Lung microvascular endothelial cell (primary cell): ENCODE data around the gene CPNE1. TPM values are rescaled to one million over a fixed set of nuclear protein-coding genes. Genes with fewer than 3 reads are reported as not detected.
"Not testable (repeated sequence)": the region's sequence is repeated elsewhere in the genome, so short reads cannot be mapped to it uniquely, and the experiment has no call there.

Experiments
- DNase-seq, 2 donors: peaks; one replicate each; pipeline versions ENCODE4 v3.0.0 to v3.0.0-alpha.2; 2010; ENCODE audit warnings: low read depth in 2 of 2
- total RNA-seq: library from RNA; depleted of rRNA; stranded (reverse); fragments of >200 nt; gene quantifications from 2 replicates; pipeline ENCODE4 v1.2.1, GENCODE V29; 2014

Gene CPNE1
- total RNA-seq, 1 donor from 2014 or later = 118 TPM

DNA sequence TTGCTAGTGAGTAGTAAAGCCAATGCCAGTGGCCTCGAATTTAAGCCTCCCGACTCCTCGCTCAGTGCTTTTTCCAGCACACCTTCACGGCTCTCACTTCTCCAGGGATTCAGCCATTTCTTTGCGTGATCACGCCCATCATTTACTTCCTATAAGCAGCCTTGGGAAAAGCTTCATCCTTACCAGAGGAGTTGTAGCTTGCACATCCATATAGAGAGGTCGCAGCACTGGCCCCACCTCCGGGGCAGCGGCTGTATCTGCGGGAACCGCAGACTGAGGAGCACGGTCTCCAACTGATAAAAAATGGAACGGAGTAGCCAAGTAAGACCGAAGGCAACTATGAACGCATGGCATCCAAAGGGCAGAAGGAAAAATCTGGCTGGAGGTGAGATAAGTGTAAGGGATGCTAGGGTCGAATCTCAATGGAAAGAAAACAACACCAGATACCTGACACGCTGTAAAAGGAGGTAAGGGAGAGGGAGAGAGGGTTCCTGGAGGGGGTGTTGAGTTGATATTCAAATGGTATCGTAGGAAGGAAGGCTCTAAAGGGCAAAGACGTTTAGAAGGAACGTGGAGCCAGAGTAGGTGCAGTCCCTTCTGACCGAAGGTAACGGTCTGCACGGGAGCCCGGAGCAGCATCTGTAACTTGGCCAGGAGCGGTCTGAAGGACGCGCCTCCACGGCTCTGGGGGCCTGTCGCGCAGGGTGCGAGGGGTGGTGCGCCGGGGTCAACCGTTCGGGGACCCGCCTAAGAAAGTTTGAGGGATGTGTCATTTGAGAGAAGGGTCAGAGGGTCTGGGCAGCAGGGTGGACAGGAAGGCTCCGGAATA, 33.8 kb upstream of the CPNE1 start:
- DNase-seq = peak in 1 of 2 donors; percentile 21

DNA sequence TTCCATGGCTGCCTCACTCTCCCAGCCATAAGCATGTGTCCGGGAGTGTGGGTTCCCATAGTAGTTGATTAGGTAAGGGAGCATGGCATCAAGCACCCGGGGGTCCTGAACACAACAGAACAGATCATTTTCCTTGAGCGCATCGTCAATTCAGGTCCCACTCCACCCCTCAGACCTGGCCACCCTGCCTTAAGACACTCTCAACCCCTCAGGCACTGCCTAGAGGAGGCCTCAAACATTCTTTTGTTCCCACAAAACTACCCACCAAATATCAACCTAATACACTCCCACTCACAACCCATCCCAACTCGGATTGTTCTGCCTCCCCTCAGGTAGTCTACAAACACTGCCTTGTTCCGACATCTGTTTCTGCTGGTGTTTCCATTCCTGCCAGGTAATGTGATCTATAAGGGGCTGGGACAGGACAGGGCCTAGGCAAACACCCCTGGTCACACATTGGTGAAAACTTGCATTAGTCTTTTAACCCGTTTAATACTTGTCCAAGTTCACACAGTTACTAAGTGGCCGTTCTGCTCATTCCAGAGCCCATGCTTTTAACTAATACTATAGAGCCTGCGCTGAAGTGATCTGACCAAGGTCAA, 33.1 kb upstream of the CPNE1 start:
- no peak for DNase-seq

DNA sequence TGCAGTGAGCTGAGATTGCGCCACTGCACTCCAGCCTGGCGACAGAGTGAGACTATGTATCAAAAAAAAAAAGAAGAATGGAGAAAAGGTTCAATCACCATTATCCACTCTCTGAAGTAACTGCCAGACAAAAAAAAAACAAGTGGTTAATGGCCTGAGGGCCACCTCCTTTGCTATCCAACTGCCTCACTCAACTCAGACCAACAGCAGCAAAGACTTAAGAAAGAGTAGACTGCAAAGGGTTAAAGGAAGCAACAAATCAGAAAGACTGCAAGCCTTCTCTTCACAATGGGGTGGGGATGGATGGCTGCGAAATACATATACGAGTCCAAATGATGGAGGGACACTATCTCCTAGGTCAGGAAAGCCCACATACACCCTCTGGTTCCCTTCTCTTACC, 31.3 kb upstream of the CPNE1 start:
- DNase-seq = no peak

DNA sequence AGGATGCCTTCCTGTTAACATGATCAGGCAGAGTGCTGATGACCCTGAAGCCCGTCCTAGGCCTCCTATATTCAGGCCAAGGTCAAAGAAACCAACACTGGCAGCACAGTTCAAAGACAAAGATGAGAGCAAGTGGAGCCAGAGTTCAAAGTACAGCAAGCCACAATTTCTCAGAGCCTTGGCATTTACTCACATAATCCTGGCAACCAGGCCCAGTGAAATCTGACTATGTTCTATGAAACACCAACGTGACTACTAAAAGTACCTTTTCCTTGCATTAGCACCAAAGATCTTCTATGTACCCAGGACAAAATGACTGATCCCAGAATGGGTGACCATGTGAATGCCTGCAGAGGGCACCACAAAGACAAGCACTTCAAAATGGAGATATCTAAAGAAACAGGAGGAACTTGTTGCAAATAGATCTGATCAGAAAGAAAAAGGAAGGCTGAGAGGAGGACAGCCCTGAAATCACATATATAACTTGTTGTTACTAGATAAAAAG, 30.6 kb upstream of the CPNE1 start:
- no peak for DNase-seq

DNA sequence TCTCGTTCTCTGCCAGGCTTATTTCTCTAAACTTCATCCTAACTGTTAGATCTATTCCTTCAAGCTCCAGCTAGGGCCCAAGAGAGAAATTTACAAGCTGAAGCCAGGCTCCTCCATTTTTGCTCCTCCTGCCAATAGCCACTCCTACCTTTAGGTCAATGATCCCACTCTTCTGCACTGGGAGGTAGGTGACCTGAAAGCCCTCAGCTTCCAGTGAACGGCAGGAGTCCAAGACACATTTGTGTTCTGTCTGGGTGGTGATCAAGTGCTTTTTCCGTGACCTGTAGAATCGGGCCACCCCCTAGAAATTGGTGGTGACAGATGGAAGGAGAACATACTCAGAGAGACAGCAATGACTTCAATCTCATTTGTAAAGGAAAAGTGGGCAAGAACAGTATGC, 25.6 kb upstream of the CPNE1 start:
- DNase-seq = no peak

DNA sequence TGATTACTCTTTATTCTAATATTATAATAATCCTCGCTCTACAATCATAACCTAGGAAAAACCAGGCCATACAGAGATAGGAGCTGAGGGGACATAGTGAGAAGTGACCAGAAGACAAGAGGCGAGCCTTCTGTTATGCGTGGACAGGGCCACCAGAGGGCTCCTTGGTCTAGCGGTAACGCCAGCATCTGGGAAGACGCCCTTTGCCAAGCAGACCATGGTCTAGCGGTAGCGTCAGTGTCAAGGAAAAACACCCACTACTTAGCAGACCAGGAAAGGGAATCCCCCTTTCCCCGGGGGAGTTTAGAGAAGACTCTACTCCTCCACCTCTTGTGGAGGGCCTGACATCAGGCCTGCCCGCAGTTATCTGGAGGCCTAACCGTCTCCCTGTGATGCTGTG, 22.2 kb upstream of the CPNE1 start:
- not testable (repeated sequence) for DNase-seq

DNA sequence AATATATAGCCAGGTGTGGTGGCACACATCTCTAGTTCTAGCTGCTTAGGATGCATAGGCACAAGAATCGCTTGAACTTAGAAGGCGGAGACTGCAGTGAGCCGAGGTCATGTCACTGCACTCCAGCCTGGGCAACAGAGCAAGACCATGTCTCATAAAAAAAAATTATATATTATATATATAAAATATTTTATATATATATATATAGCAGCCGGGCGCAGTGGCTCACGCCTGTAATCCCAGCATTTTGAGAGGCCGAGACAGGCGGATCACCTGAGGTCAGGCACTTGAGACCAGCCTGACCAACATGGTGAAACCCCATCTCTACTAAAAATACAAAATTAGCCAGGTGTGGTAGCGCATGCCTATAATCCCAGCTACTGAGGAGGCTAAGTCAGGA, 20.7 kb upstream of the CPNE1 start:
- not testable (repeated sequence) for DNase-seq

DNA sequence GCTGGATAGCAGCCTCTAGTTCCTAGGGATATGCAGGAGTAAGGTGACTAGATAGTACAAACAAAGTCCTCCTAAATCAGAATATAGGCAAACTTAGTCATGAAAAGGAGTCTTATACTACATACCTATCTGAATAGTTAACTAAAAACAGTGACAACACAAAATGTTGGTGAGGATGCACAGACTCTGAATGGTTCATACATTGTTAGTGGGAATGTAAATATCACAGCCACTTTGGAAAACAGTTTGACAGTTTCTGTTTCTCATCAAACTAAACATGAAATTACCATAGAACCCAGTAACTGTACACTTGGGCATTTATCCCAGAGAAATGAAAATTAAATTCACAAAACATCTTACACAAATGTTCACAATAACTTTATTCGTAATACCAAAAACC, 17.3 kb upstream of the CPNE1 start:
- no peak for DNase-seq

DNA sequence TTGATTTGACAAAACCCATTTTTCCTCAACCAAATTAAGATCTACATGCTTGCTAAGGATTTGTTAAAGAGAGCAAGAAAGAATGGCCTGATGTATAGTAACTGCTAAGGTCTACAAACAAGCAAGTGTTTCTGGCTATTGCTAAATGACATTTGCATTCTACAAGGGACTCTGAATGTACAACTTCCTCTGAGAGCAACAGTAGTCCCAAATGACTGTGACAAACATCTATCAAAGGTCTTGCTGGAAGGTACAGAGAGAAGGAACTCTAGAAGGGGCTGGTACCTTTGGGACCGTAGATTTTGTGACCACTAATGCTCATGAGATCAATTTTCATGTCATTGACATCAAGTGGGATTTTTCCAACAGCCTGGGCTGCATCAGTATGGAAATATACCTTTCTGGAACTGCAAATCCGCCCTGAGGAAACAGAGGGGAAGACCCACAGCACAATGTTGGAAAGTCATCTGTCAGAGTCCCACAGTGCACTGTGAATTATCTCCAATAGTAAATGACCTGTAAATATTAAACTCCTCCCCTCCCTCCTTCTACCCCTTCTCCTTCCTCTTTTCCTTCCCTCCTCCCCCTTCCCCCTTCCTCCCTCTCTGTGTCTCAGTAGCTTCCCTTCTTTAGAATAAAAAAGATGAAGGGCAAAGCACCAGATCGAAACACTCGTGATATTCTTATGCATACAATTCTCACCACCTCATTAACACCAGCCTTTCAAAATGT, 15.9 kb upstream of the CPNE1 start:
- no peak for DNase-seq

DNA sequence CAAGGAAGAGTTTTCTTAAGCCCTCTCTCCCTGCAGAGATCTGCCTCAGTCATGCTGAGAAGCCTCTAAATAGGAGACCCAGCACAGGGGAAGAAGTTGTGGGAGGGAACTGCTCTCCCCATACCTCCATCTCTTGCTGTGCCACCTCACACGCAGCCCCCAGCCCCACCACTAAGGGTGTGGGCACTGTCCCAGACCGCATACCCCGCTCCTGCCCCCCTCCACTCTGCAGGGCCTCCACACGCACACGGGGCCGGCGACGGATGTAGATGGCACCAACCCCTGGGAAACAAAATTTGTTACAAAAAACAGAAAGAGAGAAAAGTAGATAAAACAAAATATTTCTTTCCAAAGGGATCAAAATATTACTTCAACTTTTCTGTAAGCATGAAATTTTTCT, 10.2 kb upstream of the CPNE1 start:
- DNase-seq = no peak

DNA sequence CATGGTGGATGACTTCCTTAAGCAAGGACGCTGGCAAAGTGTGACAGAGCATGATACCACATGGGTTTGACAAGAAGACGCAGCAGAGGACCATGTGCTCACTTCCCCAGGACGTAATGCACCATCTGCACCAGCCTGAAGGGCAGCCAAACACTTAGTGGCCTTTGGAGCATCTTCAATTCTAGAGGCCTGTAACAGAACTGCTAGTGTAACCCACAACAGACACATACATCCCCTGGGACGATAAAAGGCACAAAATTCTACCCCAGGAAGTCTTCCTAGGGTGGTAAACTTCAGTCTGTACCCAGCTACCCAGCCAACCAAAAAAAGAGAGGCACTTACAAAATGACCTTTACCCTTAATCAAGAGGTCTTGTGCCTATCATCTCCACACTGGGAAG, 9.2 kb upstream of the CPNE1 start:
- no peak for DNase-seq

DNA sequence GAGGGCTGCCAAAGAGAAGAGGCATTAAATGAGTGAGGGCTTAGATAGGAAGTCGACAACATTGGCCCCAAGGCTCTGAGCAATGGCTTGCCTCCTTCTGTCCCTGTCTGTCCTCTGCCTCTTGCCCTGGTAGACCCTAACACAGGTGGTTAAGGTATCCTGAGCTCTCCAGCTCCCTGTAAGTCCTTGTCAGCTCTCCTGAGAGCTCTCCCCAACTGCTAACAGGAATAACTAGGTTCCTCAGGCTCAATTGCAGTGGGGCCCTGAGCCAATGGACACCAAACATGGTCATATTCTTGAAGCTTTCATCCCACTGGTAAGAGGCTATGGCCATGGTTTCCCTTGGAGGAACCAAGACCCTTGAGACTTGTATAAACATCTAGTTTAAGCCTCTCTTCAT, 5.0 kb upstream of the CPNE1 start:
- DNase-seq = no peak

DNA sequence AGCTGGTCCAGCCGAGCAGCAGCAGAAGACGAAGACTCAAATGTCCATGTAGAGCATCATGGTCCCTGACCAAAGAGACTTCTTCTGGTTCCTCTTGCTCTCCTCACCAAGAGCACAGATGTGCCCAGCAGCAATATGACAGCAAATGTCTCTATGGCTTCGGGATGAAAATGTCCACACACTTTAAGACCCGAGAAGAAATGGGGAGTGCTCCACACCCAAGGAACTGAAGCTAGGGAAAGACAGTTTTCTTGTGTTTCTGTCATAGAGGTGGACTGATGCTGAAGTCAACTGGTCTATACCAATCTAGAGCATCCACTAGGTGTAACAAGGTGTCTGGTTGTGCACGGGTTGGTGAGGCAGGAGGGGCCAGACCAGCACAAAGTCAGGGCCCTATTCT, 4.5 kb upstream of the CPNE1 start:
- no peak for DNase-seq

DNA sequence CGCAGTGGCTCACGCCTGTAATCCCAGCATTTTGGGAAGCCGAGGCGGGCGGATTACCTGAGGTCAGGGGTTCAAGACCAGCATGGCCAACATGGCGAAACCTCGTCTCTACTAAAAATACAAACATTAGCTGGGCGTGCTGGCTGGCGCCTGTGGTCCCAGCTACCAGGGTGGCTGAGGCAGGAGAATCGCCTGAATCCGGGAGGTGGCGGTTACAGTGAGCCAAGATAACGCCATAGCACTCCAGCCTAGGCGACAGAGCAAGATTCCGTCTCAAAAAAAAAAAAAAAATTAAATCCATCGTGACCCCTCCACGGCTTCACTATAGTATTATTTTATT, 1.2 kb upstream of the CPNE1 start:
- no peak for DNase-seq

DNA sequence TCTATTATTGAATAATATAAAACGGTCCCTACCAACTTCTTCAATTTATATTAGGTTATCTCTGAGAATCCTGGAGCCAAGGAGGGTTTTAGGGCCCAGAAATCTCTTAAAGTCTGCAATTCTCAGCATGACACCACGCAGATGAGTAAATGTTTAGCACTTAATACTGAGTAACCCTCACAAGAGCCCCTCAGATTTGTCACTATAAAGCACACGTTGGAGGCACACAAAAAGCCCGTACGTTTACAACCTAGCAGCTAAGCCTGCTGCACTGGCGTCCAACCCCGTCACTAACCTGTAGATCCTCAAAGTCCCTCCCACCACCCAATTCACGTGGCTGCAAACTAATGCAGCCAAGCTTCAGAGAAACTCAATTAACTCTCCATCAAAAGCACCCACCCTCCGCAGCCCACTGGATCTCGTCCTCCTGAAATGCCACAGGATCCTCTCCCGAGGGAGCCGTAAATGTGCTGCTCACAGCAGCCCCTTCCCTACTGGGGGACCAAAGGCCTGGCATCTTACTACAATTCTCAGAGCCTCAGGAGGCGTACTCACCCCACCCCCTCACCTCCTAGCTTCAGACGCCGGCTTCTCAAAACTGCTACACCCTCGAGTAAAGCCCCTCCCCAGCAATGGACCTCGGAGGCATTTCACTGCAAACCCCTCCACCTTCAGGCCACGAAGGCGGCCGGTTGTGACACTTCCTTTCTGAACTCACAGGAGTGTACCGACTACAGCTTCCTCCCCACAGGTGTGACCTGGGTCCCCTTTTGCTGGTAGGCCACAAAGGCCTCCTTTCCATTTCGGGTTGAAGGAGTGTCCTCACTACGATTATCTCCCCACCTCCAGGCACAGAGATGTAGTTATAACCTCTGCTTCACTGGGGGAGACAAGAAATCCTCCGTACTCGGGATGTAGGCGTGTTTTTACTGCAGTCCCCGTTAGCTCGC, 909 bp downstream of the CPNE1 start:
- peak; percentile 39 to 56 for DNase-seq

DNA sequence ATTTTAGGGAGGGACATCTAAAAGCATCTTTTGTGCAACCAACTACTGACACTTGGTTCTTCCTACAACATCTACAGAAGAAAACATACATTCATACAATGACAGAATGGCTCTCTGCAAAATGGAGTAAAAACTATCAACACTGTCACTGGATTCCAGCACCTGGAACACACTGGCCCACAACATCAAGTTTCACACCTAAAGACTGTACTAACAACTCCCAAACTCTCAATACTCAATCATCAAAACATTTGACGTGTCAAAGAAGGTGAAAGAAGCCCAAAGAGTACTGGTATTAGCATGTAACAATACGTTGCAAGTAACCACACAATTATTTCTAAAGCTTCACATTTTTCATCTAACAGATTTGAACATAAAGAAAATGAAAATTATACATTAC, 2.1 kb downstream of the CPNE1 start:
- no peak for DNase-seq

DNA sequence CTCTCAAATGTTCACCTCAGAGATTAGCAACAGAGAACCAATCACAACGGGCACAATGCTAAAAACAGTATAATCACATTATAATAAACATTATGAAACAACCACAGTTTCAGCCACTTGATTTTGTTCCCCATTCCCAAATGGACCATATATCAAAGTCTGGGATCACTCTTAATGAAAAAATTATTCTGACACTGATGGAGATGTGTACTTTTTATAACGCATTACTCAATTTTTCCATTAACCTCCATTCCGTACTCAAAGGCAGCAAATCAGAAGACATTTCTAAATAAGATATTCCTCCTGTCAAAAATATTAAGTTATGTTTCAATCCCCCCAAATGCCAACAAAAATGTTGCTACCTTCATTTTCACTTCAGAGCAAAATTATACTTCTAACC, 2.8 kb downstream of the CPNE1 start:
- peak in 1 of 2 donors; percentile 37 for DNase-seq

DNA sequence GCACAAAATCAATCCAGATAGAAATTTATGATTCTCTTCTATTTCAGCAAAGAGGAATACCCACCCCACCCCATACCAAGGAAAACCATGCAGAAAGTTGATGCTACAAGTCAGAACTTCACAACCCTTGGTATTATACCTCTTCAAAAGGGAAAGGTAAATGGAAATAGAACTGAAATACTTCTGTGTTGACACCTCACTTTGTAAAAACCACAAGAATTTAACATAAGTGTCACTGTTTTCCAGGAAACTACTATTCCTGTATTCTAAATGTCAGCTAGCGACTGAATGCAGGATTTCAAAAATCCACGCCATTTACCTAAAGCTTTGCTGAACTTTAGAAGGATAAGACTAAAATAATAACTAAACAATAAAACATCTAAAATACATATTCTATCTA, 3.6 kb downstream of the CPNE1 start:
- DNase-seq = peak; percentile 7 to 8

DNA sequence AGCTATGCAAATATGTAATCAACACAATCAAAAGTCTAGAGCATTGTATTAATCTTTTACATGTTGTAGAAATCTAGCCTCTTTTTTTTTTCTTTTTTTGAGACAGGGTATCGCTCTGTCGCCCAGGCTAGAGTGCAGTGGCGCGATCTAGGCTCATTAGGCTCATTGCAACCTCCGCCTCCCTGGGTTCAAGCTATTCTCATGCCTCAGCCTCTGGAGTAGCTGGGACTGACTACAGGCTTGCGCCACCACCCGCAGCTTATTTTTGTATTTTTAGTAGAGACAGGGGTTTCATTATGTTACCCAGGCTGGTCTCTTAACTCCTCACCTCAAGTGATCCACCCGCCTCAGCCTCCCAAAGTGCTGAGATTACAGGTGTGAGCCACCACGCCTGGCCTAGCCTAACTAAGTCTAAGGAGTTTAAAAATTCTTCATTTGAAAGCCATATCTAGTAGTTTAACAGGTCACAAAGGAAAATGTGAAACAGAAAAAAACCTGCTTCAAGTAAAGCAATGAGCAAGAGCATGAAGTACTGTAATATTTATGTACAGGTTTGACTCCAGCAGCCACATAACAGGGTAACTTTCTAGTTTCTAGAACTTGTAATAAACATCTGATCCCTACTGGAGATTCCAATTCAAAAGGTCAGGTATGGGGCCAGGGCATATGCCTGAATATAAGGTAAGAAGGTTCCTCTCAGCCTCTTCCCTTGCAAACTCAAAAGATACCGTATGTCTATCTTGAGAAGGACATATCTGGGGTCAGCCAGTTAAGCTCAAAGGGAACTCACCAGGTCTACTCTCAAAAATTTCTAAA, 4.4 kb downstream of the CPNE1 start:
- no peak for DNase-seq

DNA sequence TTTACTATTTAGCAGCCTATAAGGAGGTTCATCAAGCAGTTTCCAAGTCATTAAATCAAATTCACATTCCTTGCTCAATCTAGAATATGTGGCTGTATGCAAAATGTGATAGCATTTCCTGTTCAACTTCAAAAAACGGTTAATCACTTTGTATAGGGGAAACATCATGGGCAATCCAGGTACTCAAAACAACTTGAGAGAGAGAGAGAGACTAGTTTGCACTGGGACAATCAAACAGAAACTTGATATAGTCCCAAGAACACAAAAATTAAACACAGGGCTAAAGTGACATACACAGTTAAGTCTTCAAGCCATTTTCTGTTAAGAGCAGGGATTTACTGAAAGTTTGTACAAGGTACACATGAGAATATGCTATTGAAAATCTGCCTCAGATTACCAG, 7.4 kb downstream of the CPNE1 start:
- DNase-seq = no peak

DNA sequence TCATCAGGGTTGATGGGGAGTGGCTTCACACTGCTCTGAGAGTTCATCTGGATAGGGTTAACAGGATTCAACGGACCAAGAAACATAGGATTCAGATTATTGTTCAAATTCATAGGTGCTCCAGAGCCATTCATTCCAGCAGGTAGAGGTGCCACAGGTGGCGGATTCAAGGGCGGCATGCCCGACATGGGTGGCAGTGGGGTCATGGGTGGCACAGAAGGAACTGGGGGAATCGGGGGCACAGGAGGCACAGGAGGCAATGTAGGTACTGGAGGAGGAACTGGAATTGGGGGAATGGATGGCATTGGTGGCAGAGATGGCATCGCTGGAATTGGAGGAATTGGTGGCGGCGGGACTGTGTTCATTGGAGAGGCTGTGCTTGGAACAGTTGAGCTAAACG, 10.3 kb downstream of the CPNE1 start:
- DNase-seq = no peak
